ENCODE results near the gene TMEM156. TPM values are rescaled to one million over a fixed set of nuclear protein-coding genes. Genes with fewer than 3 reads are reported as not detected.

Gene TMEM156, protein sequence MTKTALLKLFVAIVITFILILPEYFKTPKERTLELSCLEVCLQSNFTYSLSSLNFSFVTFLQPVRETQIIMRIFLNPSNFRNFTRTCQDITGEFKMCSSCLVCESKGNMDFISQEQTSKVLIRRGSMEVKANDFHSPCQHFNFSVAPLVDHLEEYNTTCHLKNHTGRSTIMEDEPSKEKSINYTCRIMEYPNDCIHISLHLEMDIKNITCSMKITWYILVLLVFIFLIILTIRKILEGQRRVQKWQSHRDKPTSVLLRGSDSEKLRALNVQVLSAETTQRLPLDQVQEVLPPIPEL
- 1.5 TPM for total RNA-seq (2013)
- polyA plus RNA-seq: 1 to 10 TPM in 1 of 3 donors, under 1 TPM in 2; 0.31 to 1.1 (median 0.43) TPM
- polyA minus RNA-seq: 0.16 TPM in 1 of 2 replicates, not detected in the other
- 0.29 to 2.5 (median 1.5) reads per million in 11 experiments for total RNA-seq

DNA sequence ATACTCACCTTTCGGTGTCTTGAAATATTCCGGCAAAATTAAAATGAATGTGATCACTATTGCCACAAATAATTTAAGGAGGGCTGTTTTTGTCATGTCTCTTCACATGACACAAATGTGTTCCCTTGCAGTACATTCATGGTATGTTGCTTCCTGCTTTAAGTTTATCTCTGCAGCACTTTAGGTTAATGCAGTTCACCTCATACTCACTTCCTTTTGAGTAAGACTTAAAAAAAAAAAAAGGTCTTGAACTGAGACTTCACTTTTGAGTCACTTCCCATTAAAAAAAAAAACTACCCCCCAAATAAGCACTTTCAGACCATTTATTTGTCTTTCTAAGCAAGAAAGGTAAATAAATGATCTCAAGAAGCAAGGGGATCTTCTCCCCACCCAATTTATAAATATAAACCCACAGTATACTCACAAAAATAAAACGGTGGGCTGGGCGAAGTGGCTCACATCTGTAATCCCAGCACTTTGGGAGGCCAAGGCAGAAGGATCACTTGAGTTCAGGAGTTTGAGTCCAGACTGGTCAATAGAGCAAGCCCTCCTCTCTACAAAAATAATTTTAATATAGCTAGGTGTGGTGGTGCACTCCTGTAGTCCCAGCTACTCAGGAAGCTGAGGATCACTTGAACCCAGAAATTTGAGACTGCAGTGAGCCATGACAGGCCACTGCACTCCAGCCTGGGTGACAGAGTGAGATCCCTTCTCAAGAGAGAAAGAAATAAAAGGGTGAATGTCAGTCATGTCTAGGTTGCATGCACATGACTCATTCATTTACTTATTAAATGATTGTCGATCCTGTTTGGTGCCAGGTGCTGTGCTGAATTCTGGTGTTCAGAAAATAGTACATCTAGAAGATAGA is at the start of gene TMEM156:
TSS of gene TMEM156 (minus strand) at position 192 of the 868 bp plus-strand sequence. CDS start at position 96, 96 bp downstream.
- H2AFZ ChIP-seq (ENCODE audit: insufficient read depth, low read depth, low read length, poor library complexity, severe bottlenecking): no peak within 1 kb of the TSS
- peak within 1 kb of the TSS; percentile 72 to 90 (median 86) for H3K27ac Mint-ChIP-seq
- H3K9ac ChIP-seq (ENCODE audit: insufficient read depth, low read length, poor library complexity, severe bottlenecking): no peak within 1 kb of the TSS
- DNase-seq: peak; percentile 63 to 80 (median 75)
- TF ChIP-seq CTCF (IDR thresholded peaks at IDR 0.05): no peak
- peak within 1 kb of the TSS in 1 of 2 donors; percentile 20 for H3K4me3 Mint-ChIP-seq
- peak within 1 kb of the TSS in 1 of 3 experiments; percentile 49 for H3K4me3 ChIP-seq (replicated peaks in 1 of 3; ENCODE audit: low read depth in 2 of 3, low read length in 3 of 3)
- H4K20me1 ChIP-seq (ENCODE audit: insufficient read depth, low read length): no peaks in the 10 kb centered on the region
- no peaks in the 10 kb centered on the region for H3K27me3 ChIP-seq (ENCODE audit: control insufficient read depth in 2 of 2, insufficient read depth in 2 of 2, low read length in 2 of 2)
- intact Hi-C loops (cut with micrococcal nuclease): loop anchor here in 1 of 2 donors (5.0 kb wide), 1 partner anchor 175 kb away; the partner anchor contains the start of gene TLR6
- H3K79me2 ChIP-seq (ENCODE audit: insufficient read depth, low read length): peaks cover 20% of the 10 kb centered on the region
- no peaks in the 10 kb centered on the region for H3K36me3 ChIP-seq (replicated peaks in 1 of 2; ENCODE audit: control insufficient read depth in 1 of 2, insufficient read depth in 2 of 2, low read length in 2 of 2)
- no peaks in the 10 kb centered on the region for H3K27me3 Mint-ChIP-seq (ENCODE audit: low read depth in 3 of 3)
- H3K9me3 Mint-ChIP-seq: no peaks in the 10 kb centered on the region
- no CpG with 5 or more reads among the region's 5 CpGs for WGBS (ENCODE audit: insufficient coverage)
- peak within 1 kb of the TSS; percentile 64 for H3K4me2 ChIP-seq (replicated peaks; ENCODE audit: extremely low read depth, low read length, poor library complexity, severe bottlenecking)
- peaks cover 37% of the 10 kb centered on the region for H3K4me1 Mint-ChIP-seq
- no peaks in the 10 kb centered on the region for H3K9me3 ChIP-seq (replicated peaks in 1 of 2; ENCODE audit: control insufficient read depth in 1 of 2, insufficient read depth in 1 of 2, low read length in 2 of 2)
- H3K36me3 Mint-ChIP-seq: no peaks in the 10 kb centered on the region
- peaks cover 38 to 49% of the 10 kb centered on the region in 2 donors for H3K4me1 ChIP-seq (ENCODE audit: control insufficient read depth in 1 of 2, insufficient read depth in 2 of 2, low read length in 2 of 2)
- peak within 1 kb of the TSS; percentile 66 to 78 for H3K27ac ChIP-seq (ENCODE audit: low read depth in 1 of 2, low read length in 2 of 2)

GRCh38 chr4:39078829-39079228 is 46.6 kb upstream of the TMEM156 start:
- H3K27ac ChIP-seq (ENCODE audit: low read depth in 1 of 2, low read length in 2 of 2): no peak overlapping the region
- H2AFZ ChIP-seq (ENCODE audit: insufficient read depth, low read depth, low read length, poor library complexity, severe bottlenecking): no peak overlapping the region
- Mint-ChIP-seq H3K9me3 (peaks cover 0 to 5% (median 0%) of the 10 kb centered on the region in 7 donors), H3K27ac (no peak overlapping the region), H3K27me3 (ENCODE audit: low read depth in 3 of 3) (no peaks in the 10 kb centered on the region), H3K4me3 (no peak overlapping the region), H3K36me3 (peaks cover 18 to 39% of the 10 kb centered on the region in 2 donors), H3K4me1 (no peaks in the 10 kb centered on the region)
- no peaks in the 10 kb centered on the region for H3K27me3 ChIP-seq (ENCODE audit: control insufficient read depth in 2 of 2, insufficient read depth in 2 of 2, low read length in 2 of 2)
- H3K4me1 ChIP-seq (ENCODE audit: control insufficient read depth in 1 of 2, insufficient read depth in 2 of 2, low read length in 2 of 2): no peaks in the 10 kb centered on the region
- TF ChIP-seq CTCF (IDR thresholded peaks at IDR 0.05): no peak
- no peak overlapping the region for H3K4me3 ChIP-seq (replicated peaks in 1 of 3; ENCODE audit: low read depth in 2 of 3, low read length in 3 of 3)
- H3K9ac ChIP-seq (ENCODE audit: insufficient read depth, low read length, poor library complexity, severe bottlenecking): no peak overlapping the region
- no peaks in the 10 kb centered on the region for H3K9me3 ChIP-seq (replicated peaks in 1 of 2; ENCODE audit: control insufficient read depth in 1 of 2, insufficient read depth in 1 of 2, low read length in 2 of 2)
- H3K36me3 ChIP-seq (replicated peaks in 1 of 2; ENCODE audit: control insufficient read depth in 1 of 2, insufficient read depth in 2 of 2, low read length in 2 of 2): peaks cover 13 to 27% of the 10 kb centered on the region in 2 donors
- no CpG with 5 or more reads among the region's 2 CpGs for WGBS (ENCODE audit: insufficient coverage)
- H3K79me2 ChIP-seq (ENCODE audit: insufficient read depth, low read length): no peaks in the 10 kb centered on the region
- no peak for DNase-seq
- no peak overlapping the region for H3K4me2 ChIP-seq (replicated peaks; ENCODE audit: extremely low read depth, low read length, poor library complexity, severe bottlenecking)
- H4K20me1 ChIP-seq (ENCODE audit: insufficient read depth, low read length): peaks cover 7% of the 10 kb centered on the region
- intact Hi-C loops (cut with micrococcal nuclease): no loop called here

Data from CD14-positive monocyte (primary cell).